Retinal pigment epithelial cell (primary cell): Measurements from ENCODE around the gene TPT1.

ENCODE experiments used
- DNase-seq: peaks from one replicate; pipeline ENCODE4 v3.0.0-alpha.2; 2010; ENCODE audit warnings: low read depth
- H3K4me3 ChIP-seq: 2 replicates; pipeline ENCODE4 v1.5.1; 2011; ENCODE audit warnings: mild to moderate bottlenecking, low read length, control low read depth, moderate library complexity
- TF ChIP-seq, protein P1 (sequence below): conservative IDR thresholded peaks from 2 replicates; pipeline ENCODE4 v1.5.1; 2011; ENCODE audit warnings: low read depth, low read length, control low read depth, inconsistent platforms

TPT1 gene

DNA sequence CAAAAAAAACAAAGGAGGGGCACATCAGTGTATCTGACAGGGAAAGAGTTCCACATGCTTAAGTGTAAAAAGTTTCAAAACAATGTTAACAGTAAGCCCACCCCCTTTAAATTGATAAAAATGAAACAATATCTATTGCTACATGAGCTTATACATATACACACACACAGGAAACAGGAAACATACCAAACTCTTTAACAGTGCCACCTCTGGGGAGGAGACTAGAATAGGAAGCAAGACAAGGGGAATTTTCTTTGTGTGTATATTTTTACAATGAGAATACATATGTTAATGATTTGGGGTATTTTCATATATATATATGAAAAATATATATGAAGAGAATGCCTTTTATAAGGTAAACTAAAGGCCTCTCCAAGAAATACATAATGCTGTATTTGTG, 44.7 kb downstream of the TPT1 start:
- no peak overlapping the region for H3K4me3 ChIP-seq
- TF ChIP-seq, protein P1, sequence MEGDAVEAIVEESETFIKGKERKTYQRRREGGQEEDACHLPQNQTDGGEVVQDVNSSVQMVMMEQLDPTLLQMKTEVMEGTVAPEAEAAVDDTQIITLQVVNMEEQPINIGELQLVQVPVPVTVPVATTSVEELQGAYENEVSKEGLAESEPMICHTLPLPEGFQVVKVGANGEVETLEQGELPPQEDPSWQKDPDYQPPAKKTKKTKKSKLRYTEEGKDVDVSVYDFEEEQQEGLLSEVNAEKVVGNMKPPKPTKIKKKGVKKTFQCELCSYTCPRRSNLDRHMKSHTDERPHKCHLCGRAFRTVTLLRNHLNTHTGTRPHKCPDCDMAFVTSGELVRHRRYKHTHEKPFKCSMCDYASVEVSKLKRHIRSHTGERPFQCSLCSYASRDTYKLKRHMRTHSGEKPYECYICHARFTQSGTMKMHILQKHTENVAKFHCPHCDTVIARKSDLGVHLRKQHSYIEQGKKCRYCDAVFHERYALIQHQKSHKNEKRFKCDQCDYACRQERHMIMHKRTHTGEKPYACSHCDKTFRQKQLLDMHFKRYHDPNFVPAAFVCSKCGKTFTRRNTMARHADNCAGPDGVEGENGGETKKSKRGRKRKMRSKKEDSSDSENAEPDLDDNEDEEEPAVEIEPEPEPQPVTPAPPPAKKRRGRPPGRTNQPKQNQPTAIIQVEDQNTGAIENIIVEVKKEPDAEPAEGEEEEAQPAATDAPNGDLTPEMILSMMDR: no peak
- no peak for DNase-seq

DNA sequence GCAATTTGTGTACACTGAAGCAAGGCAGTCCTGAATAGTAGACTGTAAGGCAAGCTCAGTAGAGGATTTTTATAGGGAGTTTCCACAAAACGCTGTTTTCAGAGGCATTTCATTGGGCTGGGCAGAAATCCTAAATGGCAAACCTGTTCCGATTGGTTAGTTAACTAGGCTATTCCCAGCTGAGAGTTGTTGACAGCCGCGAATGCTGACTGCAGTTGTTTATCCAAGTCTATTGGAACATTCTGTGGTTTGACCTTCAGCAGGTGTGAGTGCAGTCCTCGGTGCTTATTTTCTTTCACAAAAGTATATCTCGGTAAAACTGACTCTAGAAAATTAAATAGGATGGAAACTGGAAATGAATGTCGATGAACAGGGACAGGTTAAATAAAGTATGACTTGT, 45.4 kb downstream of the TPT1 start:
- H3K4me3 ChIP-seq: no peak overlapping the region
- DNase-seq: no peak

DNA sequence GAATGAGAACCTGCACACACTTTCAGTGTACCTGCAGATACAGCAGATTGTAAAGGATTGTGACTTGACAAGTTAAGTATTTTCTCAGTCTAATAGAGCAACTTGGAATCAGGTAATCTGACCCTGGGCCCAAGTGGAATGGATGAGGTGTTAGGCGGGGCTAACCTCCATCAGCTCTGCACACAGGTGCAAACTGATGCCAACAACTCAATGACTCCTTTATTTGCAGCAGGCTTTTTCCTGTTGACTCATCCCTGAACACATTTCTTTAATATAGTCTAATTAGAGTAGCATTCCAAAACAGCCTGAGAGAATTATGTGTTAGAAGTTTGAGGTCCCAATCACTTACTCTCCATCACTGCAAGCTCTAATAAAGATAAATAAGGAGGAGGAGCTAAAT, 48.8 kb downstream of the TPT1 start:
- TF ChIP-seq, protein P1: no peak
- no peak overlapping the region for H3K4me3 ChIP-seq
- DNase-seq: no peak

More for the DNA sequence above, 45.4 kb downstream of the TPT1 start:
- TF ChIP-seq, protein P1: no peak

DNA sequence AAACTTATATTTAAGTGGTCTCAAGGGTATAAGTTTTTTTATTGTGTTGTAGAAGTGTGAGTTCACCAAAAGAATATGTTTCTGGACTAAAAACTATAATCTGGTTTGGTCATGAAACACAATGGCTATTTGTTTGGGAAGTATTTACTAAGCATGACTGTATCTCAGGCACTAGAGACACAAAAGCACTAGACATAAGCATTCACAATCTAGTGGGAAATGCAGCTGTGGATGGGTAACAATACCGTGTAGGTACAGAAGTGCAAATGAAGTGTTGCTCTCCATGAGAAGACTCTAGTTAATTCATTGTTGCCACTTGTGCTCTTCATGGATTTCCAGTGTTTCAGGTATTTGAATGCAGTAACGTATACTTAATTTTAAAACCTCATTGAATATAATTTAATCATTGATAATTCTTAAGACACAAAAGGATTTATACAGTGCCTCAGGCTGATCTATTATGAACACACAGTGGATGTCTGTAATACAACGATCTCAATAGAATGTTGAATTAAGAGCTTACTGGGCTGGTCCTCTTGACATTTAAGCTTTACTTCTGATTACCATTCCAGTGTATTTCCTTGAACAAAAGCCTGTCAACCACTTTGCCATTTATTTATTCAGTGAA, 50.9 kb downstream of the TPT1 start:
- TF ChIP-seq, protein P1: no peak
- DNase-seq: no peak
- H3K4me3 ChIP-seq: no peak overlapping the region
